Esophagus squamous epithelium (tissue), 4 donors: Measurements from ENCODE around the gene ZNF407.

Experiments
- POLR2A ChIP-seq, 4 donors: fragments of 450-650 bp; IDR thresholded peaks; one replicate each; pipeline ENCODE4 v1.6.1; 2017; ENCODE audit warnings: antibody characterized with exemption in 4 of 4, mild to moderate bottlenecking in 4 of 4, moderate library complexity in 3 of 4
- TF ChIP-seq, protein P1 (sequence below), 6 experiments: fragments of 450-650 bp in 4 of 6; fragments of 200-600 bp in 2 of 6; sonication (generic) in 2 of 6; IDR thresholded peaks; one replicate each; pipeline ENCODE4 v1.5.1; 2016 to 2019; ENCODE audit warnings: antibody characterized with exemption in 6 of 6, mild to moderate bottlenecking in 4 of 6, moderate library complexity in 4 of 6

DNA sequence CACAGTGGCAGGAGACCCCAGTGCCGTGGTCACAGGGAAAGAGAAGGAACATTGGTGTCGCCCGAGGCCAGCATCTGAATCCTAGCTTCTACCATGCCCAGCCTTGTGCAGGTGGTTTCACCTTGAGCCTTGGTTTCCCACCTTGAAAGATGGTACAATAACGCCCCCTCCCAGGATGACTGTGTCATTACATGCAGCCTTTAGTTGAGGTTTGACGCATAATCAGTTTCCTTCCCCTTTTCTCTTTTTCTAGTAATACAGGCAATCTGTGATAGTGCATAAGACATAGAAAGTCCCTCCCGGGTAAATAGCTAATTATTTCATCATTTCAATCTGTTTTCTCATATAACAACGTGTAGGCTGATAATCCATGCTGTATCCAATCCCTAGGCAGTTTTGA is 29.8 kb upstream of the ZNF407 start:
- TF ChIP-seq, protein P1, sequence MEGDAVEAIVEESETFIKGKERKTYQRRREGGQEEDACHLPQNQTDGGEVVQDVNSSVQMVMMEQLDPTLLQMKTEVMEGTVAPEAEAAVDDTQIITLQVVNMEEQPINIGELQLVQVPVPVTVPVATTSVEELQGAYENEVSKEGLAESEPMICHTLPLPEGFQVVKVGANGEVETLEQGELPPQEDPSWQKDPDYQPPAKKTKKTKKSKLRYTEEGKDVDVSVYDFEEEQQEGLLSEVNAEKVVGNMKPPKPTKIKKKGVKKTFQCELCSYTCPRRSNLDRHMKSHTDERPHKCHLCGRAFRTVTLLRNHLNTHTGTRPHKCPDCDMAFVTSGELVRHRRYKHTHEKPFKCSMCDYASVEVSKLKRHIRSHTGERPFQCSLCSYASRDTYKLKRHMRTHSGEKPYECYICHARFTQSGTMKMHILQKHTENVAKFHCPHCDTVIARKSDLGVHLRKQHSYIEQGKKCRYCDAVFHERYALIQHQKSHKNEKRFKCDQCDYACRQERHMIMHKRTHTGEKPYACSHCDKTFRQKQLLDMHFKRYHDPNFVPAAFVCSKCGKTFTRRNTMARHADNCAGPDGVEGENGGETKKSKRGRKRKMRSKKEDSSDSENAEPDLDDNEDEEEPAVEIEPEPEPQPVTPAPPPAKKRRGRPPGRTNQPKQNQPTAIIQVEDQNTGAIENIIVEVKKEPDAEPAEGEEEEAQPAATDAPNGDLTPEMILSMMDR (IDR thresholded peaks at IDR 0.05) = no peak
- no peak for TF ChIP-seq POLR2A (IDR thresholded peaks at IDR 0.05)
